ENCODE results near the gene NMRK2. TPM values are rescaled to one million over a fixed set of nuclear protein-coding genes. Genes with fewer than 3 reads are reported as not detected.
"Not testable (repeated sequence)": the region's sequence is repeated elsewhere in the genome, so short reads cannot be mapped to it uniquely, and the experiment has no call there.

Gene NMRK2
- polyA plus RNA-seq, 4 donors, result 0.43 to 6.8 (median 1.4) TPM

DNA sequence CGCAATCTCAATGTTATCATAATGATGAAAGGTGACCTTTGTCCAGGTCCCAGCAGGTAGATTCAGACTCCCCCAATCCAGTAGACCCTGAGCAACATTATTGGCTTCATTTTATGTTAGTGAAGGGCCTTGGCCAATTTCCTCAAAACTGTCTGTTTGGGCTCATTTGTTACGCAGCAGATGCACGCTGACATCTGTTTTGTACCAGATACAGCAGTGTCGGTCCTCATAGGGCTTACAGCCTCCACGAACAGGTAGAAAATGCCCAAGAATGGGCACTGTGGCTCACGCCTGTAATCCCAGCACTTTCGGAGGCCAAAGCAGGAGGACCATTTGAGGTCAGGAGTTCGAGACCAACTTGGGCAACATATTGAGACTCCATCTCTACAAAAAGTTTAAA, 13.1 kb upstream of the NMRK2 start:
- no peak overlapping the region for H3K27ac ChIP-seq (ENCODE audit: low read depth in 1 of 3, low read length in 2 of 3)
- DNase-seq (no peak), FAIRE-seq (no peak)
- H3K4me1 ChIP-seq (ENCODE audit: control insufficient read depth in 3 of 3, insufficient read depth in 2 of 3, low read depth in 1 of 3, low read length in 2 of 3), result no peaks in the 10 kb centered on the region
- H3K27me3 ChIP-seq (ENCODE audit: control insufficient read depth in 3 of 3, insufficient read depth in 3 of 3, low read length in 3 of 3), result peaks cover 0 to 5% (median 0%) of the 10 kb centered on the region in 3 donors
- H3K36me3 ChIP-seq (ENCODE audit: control insufficient read depth in 3 of 3, insufficient read depth in 2 of 3, low read depth in 1 of 3, low read length in 3 of 3), result no peaks in the 10 kb centered on the region
- 92 to 96% (median 95%) methylated on average over 8 of the region's 8 CpGs for WGBS, 3 donors
- H3K4me3 ChIP-seq (ENCODE audit: low read depth in 1 of 3, low read length in 3 of 3), result no peak overlapping the region
- H3K9me3 ChIP-seq (ENCODE audit: control insufficient read depth in 2 of 2, insufficient read depth in 1 of 2, low read depth in 1 of 2, low read length in 1 of 2), result peaks cover 0 to 6% of the 10 kb centered on the region in 2 donors

DNA sequence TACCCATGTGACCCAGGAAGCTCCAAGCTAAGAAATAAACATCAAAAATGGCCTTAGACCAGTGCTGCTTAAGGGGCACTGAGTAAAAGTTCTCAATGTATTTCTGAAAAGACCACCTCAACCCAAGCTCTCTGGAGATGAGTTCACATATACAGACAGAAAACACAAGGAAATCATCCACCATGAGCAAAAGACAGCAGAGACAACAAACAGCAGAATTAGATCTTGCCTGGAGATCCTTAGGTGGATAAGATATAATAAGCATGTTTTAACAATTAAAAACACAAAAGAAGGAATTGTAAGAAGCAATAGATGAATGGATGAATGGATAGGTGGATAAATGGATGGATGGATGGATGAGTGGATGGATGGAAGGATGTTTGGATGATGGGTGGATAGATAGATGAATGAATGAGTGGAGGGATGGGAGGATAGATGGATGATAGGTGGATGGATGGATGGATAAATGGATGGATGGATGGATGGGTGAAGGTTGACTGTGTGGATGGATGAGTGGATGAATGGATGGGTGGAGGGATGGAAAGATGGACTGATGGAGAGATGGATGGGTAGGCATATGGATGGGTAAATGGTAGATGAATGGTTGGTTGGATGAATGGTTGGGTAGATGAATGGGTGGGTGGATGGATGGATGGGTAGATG, 9.6 kb upstream of the NMRK2 start:
- H3K9me3 ChIP-seq (ENCODE audit: control insufficient read depth in 2 of 2, insufficient read depth in 1 of 2, low read depth in 1 of 2, low read length in 1 of 2), result peaks cover 0 to 6% of the 10 kb centered on the region in 2 donors
- no peak overlapping the region for H3K27ac ChIP-seq (ENCODE audit: low read depth in 1 of 3, low read length in 2 of 3)
- FAIRE-seq (no peak), DNase-seq (no peak)
- H3K27me3 ChIP-seq (ENCODE audit: control insufficient read depth in 3 of 3, insufficient read depth in 3 of 3, low read length in 3 of 3), result peaks cover 0 to 5% (median 0%) of the 10 kb centered on the region in 3 donors
- H3K36me3 ChIP-seq (ENCODE audit: control insufficient read depth in 3 of 3, insufficient read depth in 2 of 3, low read depth in 1 of 3, low read length in 3 of 3), result no peaks in the 10 kb centered on the region
- H3K4me3 ChIP-seq (ENCODE audit: low read depth in 1 of 3, low read length in 3 of 3), result no peak overlapping the region
- no peaks in the 10 kb centered on the region for H3K4me1 ChIP-seq (ENCODE audit: control insufficient read depth in 3 of 3, insufficient read depth in 2 of 3, low read depth in 1 of 3, low read length in 2 of 3)

DNA sequence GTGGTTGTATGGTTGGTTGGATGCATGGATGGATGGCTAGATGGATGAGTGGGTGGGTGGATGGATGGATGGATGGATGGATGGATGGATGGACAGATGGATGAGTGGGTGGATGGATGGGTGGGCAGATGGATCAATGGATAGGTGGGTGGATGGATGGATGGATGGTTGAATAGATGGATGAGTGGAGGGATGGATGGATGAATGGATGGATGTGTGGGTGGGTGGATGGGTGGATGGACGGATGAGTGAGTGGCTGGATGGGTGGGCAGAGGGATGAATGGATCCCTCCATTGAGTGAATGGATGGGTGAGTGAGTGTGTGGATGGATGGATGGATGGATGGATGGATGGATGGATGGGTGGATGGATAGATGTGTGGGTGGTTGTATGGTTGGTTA, 9.0 kb upstream of the NMRK2 start:
- DNase-seq (no peak), FAIRE-seq (no peak)
- H3K4me3 ChIP-seq (ENCODE audit: low read depth in 1 of 3, low read length in 3 of 3), result no peak overlapping the region
- H3K27ac ChIP-seq (ENCODE audit: low read depth in 1 of 3, low read length in 2 of 3), result no peak overlapping the region
- no peaks in the 10 kb centered on the region for H3K4me1 ChIP-seq (ENCODE audit: control insufficient read depth in 3 of 3, insufficient read depth in 2 of 3, low read depth in 1 of 3, low read length in 2 of 3)
- 88 to 95% (median 88%) methylated on average over 1 of the region's 1 CpG for WGBS, 3 donors
- peaks cover 0 to 6% of the 10 kb centered on the region in 2 donors for H3K9me3 ChIP-seq (ENCODE audit: control insufficient read depth in 2 of 2, insufficient read depth in 1 of 2, low read depth in 1 of 2, low read length in 1 of 2)
- peaks cover 0 to 5% (median 0%) of the 10 kb centered on the region in 3 donors for H3K27me3 ChIP-seq (ENCODE audit: control insufficient read depth in 3 of 3, insufficient read depth in 3 of 3, low read length in 3 of 3)
- H3K36me3 ChIP-seq (ENCODE audit: control insufficient read depth in 3 of 3, insufficient read depth in 2 of 3, low read depth in 1 of 3, low read length in 3 of 3), result no peaks in the 10 kb centered on the region

DNA sequence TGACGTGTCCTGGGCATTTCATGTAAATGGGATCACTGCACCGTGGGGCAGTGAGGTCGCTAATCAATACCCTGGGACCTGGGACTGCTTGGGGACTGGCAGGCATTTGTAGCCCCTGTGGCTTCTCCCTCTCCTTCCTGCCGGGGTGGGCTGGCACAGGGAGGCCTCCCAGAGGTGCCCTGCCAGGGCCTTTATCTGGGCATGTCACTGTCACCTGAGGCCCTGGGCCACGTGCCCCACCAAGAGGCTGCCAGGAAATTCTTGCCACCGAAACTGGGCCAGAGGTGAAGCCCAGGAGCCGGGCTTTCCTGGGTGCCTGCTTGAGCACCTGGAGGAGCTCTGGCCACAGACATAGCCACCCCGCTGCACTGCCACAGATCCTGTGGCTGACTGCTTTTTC, 1.8 kb upstream of the NMRK2 start:
- Histone ChIP-seq H3K4me1 (ENCODE audit: control insufficient read depth in 3 of 3, insufficient read depth in 2 of 3, low read depth in 1 of 3, low read length in 2 of 3) (no peaks in the 10 kb centered on the region), H3K9me3 (ENCODE audit: control insufficient read depth in 2 of 2, insufficient read depth in 1 of 2, low read depth in 1 of 2, low read length in 1 of 2) (no peaks in the 10 kb centered on the region), H3K36me3 (ENCODE audit: control insufficient read depth in 3 of 3, insufficient read depth in 2 of 3, low read depth in 1 of 3, low read length in 3 of 3) (no peaks in the 10 kb centered on the region), H3K27me3 (ENCODE audit: control insufficient read depth in 3 of 3, insufficient read depth in 3 of 3, low read length in 3 of 3) (peaks cover 0 to 35% (median 0%) of the 10 kb centered on the region in 3 donors), H3K27ac (ENCODE audit: low read depth in 1 of 3, low read length in 2 of 3) (no peak overlapping the region), H3K4me3 (ENCODE audit: low read depth in 1 of 3, low read length in 3 of 3) (no peak overlapping the region)
- 37 to 60% (median 42%) methylated on average over 7 to 8 of the region's 8 CpGs for WGBS, 3 donors
- DNase-seq (no peak), FAIRE-seq (no peak)

DNA sequence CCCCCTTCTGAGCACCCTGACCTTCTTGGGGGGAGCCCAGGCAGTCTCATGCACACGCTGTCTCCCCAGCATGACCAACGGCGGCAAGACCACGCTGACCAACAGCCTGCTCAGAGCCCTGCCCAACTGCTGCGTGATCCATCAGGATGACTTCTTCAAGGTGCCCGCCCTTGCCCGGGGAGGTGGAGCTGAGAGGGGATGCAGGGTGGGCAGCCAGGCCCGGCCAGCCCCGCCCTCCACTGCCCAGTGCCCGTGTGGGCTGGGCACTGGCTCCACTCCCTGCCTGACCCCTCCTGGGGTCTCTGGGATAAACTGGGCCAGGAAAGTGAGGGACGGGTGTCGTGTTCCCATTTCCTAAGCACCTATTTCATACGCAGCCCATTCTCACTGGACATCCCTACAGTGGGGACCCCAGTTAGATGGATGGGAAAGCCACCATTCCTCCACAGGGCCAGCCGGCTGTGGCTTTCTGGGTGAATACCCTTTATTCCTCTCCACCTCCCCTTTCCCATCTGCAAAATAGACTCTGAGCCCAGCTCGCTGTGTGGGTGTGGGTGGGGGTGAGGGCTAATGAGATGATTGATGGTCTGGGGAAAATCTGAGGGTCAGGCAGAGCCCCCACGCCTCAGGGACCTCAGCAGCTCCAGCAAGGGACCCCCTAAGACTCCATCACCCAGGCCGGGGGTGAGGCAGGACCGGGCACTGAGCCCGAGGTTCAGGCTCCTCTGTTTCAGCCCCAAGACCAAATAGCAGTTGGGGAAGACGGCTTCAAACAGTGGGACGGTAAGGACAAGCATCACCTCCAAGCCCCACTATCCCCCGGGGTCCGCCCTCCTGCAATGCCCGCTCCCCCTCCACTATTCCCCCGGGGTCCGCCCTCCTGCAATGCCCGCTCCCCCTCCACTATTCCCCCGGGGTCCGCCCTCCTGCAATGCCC, 3.9 kb downstream of the NMRK2 start:
- H3K27me3 ChIP-seq (ENCODE audit: control insufficient read depth in 3 of 3, insufficient read depth in 3 of 3, low read length in 3 of 3), result peaks cover 0 to 28% (median 0%) of the 10 kb centered on the region in 3 donors
- FAIRE-seq, result no peak

DNA sequence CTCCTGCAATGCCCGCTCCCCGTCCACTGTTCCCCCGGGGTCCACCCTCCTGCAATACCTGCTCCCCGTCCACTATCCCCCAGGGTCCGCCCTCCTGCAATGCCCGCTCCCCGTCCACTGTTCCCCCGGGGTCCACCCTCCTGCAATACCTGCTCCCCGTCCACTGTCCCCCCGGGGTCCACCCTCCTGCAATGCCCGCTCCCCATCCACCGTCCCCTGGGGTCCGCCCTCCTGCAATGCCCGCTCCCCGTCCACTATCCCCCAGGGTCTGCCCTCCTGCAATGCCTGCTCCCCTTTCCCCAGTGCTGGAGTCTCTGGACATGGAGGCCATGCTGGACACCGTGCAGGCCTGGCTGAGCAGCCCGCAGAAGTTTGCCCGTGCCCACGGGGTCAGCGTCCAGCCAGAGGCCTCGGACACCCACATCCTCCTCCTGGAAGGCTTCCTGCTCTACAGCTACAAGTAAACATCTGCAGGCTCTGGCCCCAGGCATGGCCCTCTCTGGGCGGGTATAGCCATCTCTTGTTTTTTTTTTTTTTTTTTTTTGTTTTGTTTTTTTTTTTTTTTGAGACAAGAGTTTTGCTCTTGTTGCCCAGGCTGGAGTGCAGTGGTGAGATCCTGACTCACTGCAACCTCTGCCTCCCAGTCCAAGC, 5.6 kb downstream of the NMRK2 start:
- not testable (repeated sequence) for H3K27ac ChIP-seq (ENCODE audit: low read depth in 1 of 3, low read length in 2 of 3); FAIRE-seq; H3K4me3 ChIP-seq (ENCODE audit: low read depth in 1 of 3, low read length in 3 of 3); H3K9me3 ChIP-seq (ENCODE audit: control insufficient read depth in 2 of 2, insufficient read depth in 1 of 2, low read depth in 1 of 2, low read length in 1 of 2); DNase-seq; H3K4me1 ChIP-seq (ENCODE audit: control insufficient read depth in 3 of 3, insufficient read depth in 2 of 3, low read depth in 1 of 3, low read length in 2 of 3); H3K36me3 ChIP-seq (ENCODE audit: control insufficient read depth in 3 of 3, insufficient read depth in 2 of 3, low read depth in 1 of 3, low read length in 3 of 3)
- WGBS, 3 donors, result 88 to 89% (median 89%) methylated on average over 22 of the region's 22 CpGs
- H3K27me3 ChIP-seq (ENCODE audit: control insufficient read depth in 3 of 3, insufficient read depth in 3 of 3, low read length in 3 of 3), result peaks cover 0 to 15% (median 0%) of the 10 kb centered on the region in 3 donors

More for the DNA sequence above, 3.9 kb downstream of the NMRK2 start:
- H3K4me3 ChIP-seq (ENCODE audit: low read depth in 1 of 3, low read length in 3 of 3), result no peak overlapping the region
- no peaks in the 10 kb centered on the region for H3K4me1 ChIP-seq (ENCODE audit: control insufficient read depth in 3 of 3, insufficient read depth in 2 of 3, low read depth in 1 of 3, low read length in 2 of 3)
- H3K27ac ChIP-seq (ENCODE audit: low read depth in 1 of 3, low read length in 2 of 3), result no peak overlapping the region
- H3K9me3 ChIP-seq (ENCODE audit: control insufficient read depth in 2 of 2, insufficient read depth in 1 of 2, low read depth in 1 of 2, low read length in 1 of 2), result no peaks in the 10 kb centered on the region
- no peak for DNase-seq
- H3K36me3 ChIP-seq (ENCODE audit: control insufficient read depth in 3 of 3, insufficient read depth in 2 of 3, low read depth in 1 of 3, low read length in 3 of 3), result no peaks in the 10 kb centered on the region
- WGBS, 3 donors, result 71 to 82% (median 75%) methylated on average over 21 to 27 of the region's 29 CpGs

DNA sequence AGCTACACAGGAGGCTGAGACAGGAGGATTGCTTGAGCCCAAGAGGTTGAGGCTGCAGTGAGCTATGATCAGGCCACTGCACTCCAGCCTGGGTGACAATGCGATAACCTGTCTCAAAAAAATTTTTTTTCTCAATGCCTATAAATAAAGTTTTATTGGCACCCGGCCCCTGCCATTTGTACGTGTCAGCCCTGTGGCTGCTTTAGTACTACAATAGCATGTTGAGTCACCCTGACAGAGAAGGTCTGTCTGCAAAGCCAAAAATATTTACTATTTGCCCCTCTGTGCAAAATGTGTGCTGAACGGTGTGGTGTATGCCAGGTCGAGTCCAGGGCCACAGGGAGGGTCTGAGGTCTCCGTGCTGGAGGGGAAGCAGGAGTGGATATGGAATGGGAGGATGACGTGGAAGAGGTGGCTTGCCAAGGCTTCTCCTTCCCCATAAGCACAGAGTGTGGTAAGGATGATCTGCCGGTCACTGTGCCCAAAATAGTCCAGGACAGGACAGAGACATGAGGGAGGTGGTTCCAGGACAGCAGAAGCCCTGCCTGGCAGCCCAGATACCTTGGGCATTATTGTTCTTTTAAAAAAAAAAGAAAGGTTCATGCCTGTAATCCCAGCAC, 10.0 kb downstream of the NMRK2 start:
- H3K9me3 ChIP-seq (ENCODE audit: control insufficient read depth in 2 of 2, insufficient read depth in 1 of 2, low read depth in 1 of 2, low read length in 1 of 2), result peaks cover 0 to 2% of the 10 kb centered on the region in 2 donors
- WGBS, 3 donors, result 85 to 89% (median 86%) methylated on average over 8 of the region's 8 CpGs
- H3K4me1 ChIP-seq (ENCODE audit: control insufficient read depth in 3 of 3, insufficient read depth in 2 of 3, low read depth in 1 of 3, low read length in 2 of 3), result no peaks in the 10 kb centered on the region
- FAIRE-seq, result no peak
- no peaks in the 10 kb centered on the region for H3K36me3 ChIP-seq (ENCODE audit: control insufficient read depth in 3 of 3, insufficient read depth in 2 of 3, low read depth in 1 of 3, low read length in 3 of 3)
- no peak overlapping the region for H3K27ac ChIP-seq (ENCODE audit: low read depth in 1 of 3, low read length in 2 of 3)
- H3K27me3 ChIP-seq (ENCODE audit: control insufficient read depth in 3 of 3, insufficient read depth in 3 of 3, low read length in 3 of 3), result no peaks in the 10 kb centered on the region
- DNase-seq, result no peak
- H3K4me3 ChIP-seq (ENCODE audit: low read depth in 1 of 3, low read length in 3 of 3), result no peak overlapping the region

Data from small intestine (tissue), 7 donors.